Keratinocyte (primary cell): Measurements from ENCODE around the gene ULK3. TPM values are rescaled to one million over a fixed set of nuclear protein-coding genes. Genes with fewer than 3 reads are reported as not detected.
A peak's percentile ranks its signal among the peaks of the same experiment; 100 is the strongest.

ENCODE experiments used
- DNase-seq: peaks from one replicate; pipeline ENCODE4 v3.0.0-alpha.2; 2011; ENCODE audit warnings: low read depth, missing footprints, low spot score
- FAIRE-seq: peaks from 2 replicates; lab custom pipeline; 2011; peaks lifted over from hg19 to GRCh38; lab: Jason Lieb, UNC
- H2AFZ ChIP-seq: 2 replicates; pipeline ENCODE4 v1.6.0; 2012; ENCODE audit warnings: low read length, control low read depth, inconsistent platforms; ENCODE audit not compliant: control insufficient read depth
- H3K27ac ChIP-seq: 2 replicates; pipeline ENCODE4 v1.5.1; 2011; ENCODE audit warnings: low read length; ENCODE audit not compliant: control insufficient read depth, insufficient read depth
- H3K27me3 ChIP-seq: 3 replicates; pipeline ENCODE4 v1.6.0; 2011; ENCODE audit warnings: low read length; ENCODE audit not compliant: control insufficient read depth, insufficient read depth; ENCODE audit errors: extremely low read depth
- H3K36me3 ChIP-seq, 2 experiments: 2 replicates in 1 of 2; 3 replicates in 1 of 2; pipeline ENCODE4 v1.5.1; 2011; ENCODE audit warnings: low read length in 2 of 2, mild to moderate bottlenecking in 1 of 2; ENCODE audit not compliant: control insufficient read depth in 2 of 2, insufficient read depth in 2 of 2; ENCODE audit errors: extremely low read depth in 1 of 2
- H3K4me1 ChIP-seq: 3 replicates; pipeline ENCODE4 v1.5.1; 2011; ENCODE audit warnings: low read length; ENCODE audit not compliant: control insufficient read depth, insufficient read depth; ENCODE audit errors: extremely low read depth
- H3K4me2 ChIP-seq: 3 replicates; pipeline ENCODE4 v1.6.0; 2011; ENCODE audit warnings: low read depth, low read length; ENCODE audit not compliant: control insufficient read depth, insufficient read depth; ENCODE audit errors: extremely low read depth
- H3K4me3 ChIP-seq, 3 experiments: fragments of 200-600 bp in 1 of 3; sonication (generic) in 1 of 3; 2 replicates in 2 of 3; 3 replicates in 1 of 3; pipeline ENCODE4 v1.5.1; 2011 to 2016; ENCODE audit warnings: low read length in 3 of 3, mild to moderate bottlenecking in 3 of 3, control low read depth in 2 of 3, inconsistent platforms in 1 of 3, low read depth in 1 of 3, mixed read lengths in 1 of 3, mixed run types in 1 of 3, moderate library complexity in 1 of 3; ENCODE audit not compliant: control insufficient read depth in 2 of 3, insufficient read depth in 2 of 3; ENCODE audit errors: extremely low read depth in 1 of 3
- H3K79me2 ChIP-seq: 2 replicates; pipeline ENCODE4 v1.6.0; 2012; ENCODE audit warnings: low read length; ENCODE audit not compliant: control insufficient read depth, insufficient read depth
- H3K9ac ChIP-seq: 3 replicates; pipeline ENCODE4 v1.6.0; 2011; ENCODE audit warnings: low read length; ENCODE audit not compliant: control insufficient read depth, insufficient read depth; ENCODE audit errors: extremely low read depth
- H3K9me1 ChIP-seq: 3 replicates; pipeline ENCODE4 v1.6.0; 2011; ENCODE audit warnings: low read length; ENCODE audit not compliant: control insufficient read depth, insufficient read depth; ENCODE audit errors: extremely low read depth
- H3K9me3 ChIP-seq: 2 replicates; pipeline ENCODE4 v1.5.1; 2012; ENCODE audit warnings: low read depth, low read length; ENCODE audit not compliant: control insufficient read depth
- H4K20me1 ChIP-seq: 3 replicates; pipeline ENCODE4 v1.6.0; 2011; ENCODE audit warnings: low read length; ENCODE audit not compliant: control insufficient read depth, insufficient read depth; ENCODE audit errors: extremely low read depth
- CTCF ChIP-seq, 3 experiments: IDR thresholded peaks in 1 of 3; conservative IDR thresholded peaks in 1 of 3; optimal IDR thresholded peaks in 1 of 3; 2 replicates in 2 of 3; 3 replicates in 1 of 3; pipeline versions ENCODE3 to v1.5.1; 2011; ENCODE audit warnings: low read length in 3 of 3, mild to moderate bottlenecking in 3 of 3, moderate library complexity in 2 of 3, control low read depth in 1 of 3, inconsistent platforms in 1 of 3; ENCODE audit not compliant: insufficient read depth in 2 of 3; ENCODE audit errors: extremely low read depth in 1 of 3
- EZH2 ChIP-seq: IDR thresholded peaks from one replicate; pipeline ENCODE4 v1.6.1; 2012; ENCODE audit warnings: inconsistent platforms, mild to moderate bottlenecking, low read length, moderate library complexity
- dilution Hi-C: fragments of 300-500 bp; cut with MboI; formaldehyde crosslinking; loops from one replicate; pipeline ENCODE4 v1.7.0; 2020; ENCODE audit warnings: low sequenced_read_pairs; ENCODE audit not compliant: extremely low pct_ligation_motif_present
- polyA plus RNA-seq, 5 experiments: library from polyadenylated mRNA; depleted of rRNA in 3 of 5; stranded (reverse) in 3 of 5; stranded (forward) in 1 of 5; unstranded in 1 of 5; fragments of >200 nt; gene quantifications; 1 replicate in 1 of 5; 2 replicates in 3 of 5; 3 replicates in 1 of 5; pipeline versions ENCODE4 v1.2.1 to v1.2.3, GENCODE V29; 2011 to 2012; ENCODE audit warnings: missing spikeins in 2 of 5, low read depth in 1 of 5, low replicate concordance in 1 of 5

ULK3 gene
- polyA plus RNA-seq, 1 donor (not counting 4 experiments of a cell fraction or from before 2014, with no cell fraction given): 16.5 TPM

- no peaks in the 10 kb centered on the region for H3K27me3 ChIP-seq
- dilution Hi-C loops: no loop called here
- peaks cover 84% of the 10 kb centered on the region for H3K79me2 ChIP-seq
- H4K20me1 ChIP-seq: peaks cover 39% of the 10 kb centered on the region
- no peak overlapping the region for H3K4me2 ChIP-seq
- H3K27ac ChIP-seq: peak overlapping the region; percentile 3
- H2AFZ ChIP-seq: no peak overlapping the region
- no peak overlapping the region for H3K9ac ChIP-seq
- no peaks in the 10 kb centered on the region for H3K9me3 ChIP-seq
- H3K4me3 ChIP-seq: no peak overlapping the region
- H3K36me3 ChIP-seq: peaks cover 3 to 7% of the 10 kb centered on the region in 2 experiments
- no peak for DNase-seq
- no peak for FAIRE-seq
- peaks cover 67% of the 10 kb centered on the region for H3K4me1 ChIP-seq
- TF ChIP-seq CTCF (optimal IDR thresholded peaks at IDR 0.05 in 1 of 3, IDR thresholded peaks at IDR 0.05 in 1 of 3, conservative IDR thresholded peaks at IDR 0.05 in 1 of 3; ENCODE audit: extremely low read depth in 1 of 3, insufficient read depth in 2 of 3, low read length in 3 of 3): no peak
- no peak for TF ChIP-seq EZH2
- peaks cover 14% of the 10 kb centered on the region for H3K9me1 ChIP-seq
Measured at GRCh38 chr15:74789741-74790079, 53.2 kb downstream of the ULK3 start.

- H3K27me3 ChIP-seq: no peaks in the 10 kb centered on the region
- DNase-seq (no peak), FAIRE-seq (no peak)
- peaks cover 88% of the 10 kb centered on the region for H3K79me2 ChIP-seq
- peaks cover 14% of the 10 kb centered on the region for H3K9me1 ChIP-seq
- no peaks in the 10 kb centered on the region for H3K9me3 ChIP-seq
- H3K4me3 ChIP-seq: no peak overlapping the region
- no peak overlapping the region for H2AFZ ChIP-seq
- H3K4me2 ChIP-seq: peak overlapping the region; percentile 46
- H3K36me3 ChIP-seq: peaks cover 3 to 10% of the 10 kb centered on the region in 2 experiments
- TF ChIP-seq EZH2 (no peak), CTCF (optimal IDR thresholded peaks at IDR 0.05 in 1 of 3, IDR thresholded peaks at IDR 0.05 in 1 of 3, conservative IDR thresholded peaks at IDR 0.05 in 1 of 3; ENCODE audit: extremely low read depth in 1 of 3, insufficient read depth in 2 of 3, low read length in 3 of 3) (no peak)
- no peak overlapping the region for H3K9ac ChIP-seq
- no peak overlapping the region for H3K27ac ChIP-seq
- dilution Hi-C loops: no loop called here
- H3K4me1 ChIP-seq: peaks cover 67% of the 10 kb centered on the region
- peaks cover 35% of the 10 kb centered on the region for H4K20me1 ChIP-seq
Measured at GRCh38 chr15:74789171-74789631, 53.8 kb downstream of the ULK3 start.
